NCI-H226 (cell line): ENCODE measurements around the gene ATP8B4.

Experiments
- DNase-seq: peaks from one replicate; pipeline ENCODE4 v3.0.0-alpha.2; 2015

The ATP8B4 gene

DNA sequence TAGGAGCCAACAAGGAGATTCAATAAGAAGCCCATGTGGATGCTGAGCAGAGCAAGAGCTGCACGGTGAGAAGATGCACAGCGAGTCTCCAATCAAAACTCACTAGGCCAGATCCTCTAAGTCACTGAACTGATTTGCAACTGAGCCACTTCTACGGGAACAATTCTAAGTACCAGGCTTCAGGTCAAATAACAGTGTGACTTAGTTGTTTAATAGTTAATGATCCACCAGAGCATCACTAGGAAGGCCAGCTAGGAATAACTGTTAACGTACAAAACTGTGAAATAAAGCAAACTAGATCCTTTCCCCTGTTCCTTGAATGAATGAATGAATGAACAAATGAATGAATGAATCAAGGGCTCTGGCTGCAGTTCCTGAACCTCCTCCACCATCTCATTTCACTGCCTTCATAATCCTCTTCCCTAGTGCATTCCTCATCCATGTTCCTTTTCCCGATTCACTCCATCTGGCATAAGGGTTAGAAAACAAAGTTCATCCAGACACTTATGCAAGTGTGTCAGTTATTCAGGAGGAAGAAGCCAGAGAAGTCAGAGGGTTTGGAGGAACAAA, 59.7 kb downstream of the ATP8B4 start:
- DNase-seq, result no peak

DNA sequence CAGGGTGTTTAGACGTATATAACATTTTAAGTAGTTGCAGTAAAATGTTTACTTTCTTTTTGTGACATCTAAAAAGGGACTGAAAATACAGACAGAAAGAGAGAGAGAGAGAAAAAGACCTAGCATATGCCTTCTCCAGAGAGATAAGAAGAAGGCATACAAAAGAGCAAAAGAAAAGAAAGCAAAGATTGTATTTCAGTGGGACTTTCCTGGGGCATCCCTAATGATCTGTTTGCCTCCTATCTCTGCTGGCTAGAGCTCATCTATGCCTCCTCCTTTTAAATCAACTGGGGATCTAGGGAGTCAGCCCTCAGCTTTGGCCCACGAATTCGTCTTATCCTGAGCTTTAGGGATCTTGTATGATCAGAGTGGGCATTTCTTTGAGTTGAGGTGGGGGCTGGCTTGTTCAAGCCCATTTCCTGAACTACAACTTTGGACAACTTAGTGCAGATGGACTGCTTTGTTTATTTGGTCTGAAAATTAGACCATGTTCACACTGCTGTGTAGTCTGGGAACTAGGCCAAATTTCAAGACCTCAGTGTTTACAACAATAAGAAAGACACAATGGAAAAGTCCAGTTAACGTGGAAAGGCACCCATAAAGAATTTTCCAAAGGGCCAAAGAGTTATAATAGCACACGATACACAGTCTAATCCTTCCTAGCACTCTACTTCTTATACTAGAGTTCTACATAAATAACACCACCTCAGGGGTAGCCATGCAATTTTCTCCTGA, 61.0 kb downstream of the ATP8B4 start:
- DNase-seq, result peak; percentile 5

DNA sequence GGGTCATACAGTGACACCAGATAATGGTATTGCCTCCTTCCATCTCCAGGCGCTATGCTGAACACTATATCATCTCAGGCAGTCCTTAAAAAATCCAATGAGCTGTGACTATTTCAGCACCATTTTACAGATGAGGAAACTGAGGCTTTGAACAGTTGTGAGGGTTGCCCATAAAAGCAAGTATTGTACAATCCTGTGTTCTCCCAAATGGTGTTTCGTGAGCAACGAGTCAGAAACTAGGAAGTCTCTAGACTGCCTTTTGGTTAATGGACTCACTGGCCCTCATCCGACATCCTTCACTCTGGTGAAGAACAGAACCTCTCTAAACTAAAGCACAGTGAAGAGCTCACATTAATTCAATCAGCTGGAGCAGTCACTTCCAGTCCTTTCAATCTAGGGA, 61.8 kb downstream of the ATP8B4 start:
- DNase-seq, result no peak

DNA sequence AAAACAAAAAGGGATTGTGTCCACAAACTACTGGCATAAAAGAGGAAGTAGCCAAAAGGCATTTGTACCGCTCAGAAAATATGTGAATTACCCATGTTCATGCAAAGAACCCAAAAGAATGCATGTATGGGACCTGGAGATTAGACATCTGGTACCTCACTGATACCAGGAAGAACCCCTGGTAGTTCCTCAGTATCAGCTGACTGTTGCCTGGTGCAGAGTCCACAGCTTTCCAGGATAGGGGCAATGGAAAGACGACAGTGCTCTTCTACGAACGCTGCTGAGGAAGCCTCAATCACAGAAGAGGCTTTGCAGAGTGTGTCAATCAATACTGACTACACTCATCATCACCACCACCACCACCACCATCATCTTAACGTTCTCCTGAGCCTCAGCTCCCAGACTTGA, 63.3 kb downstream of the ATP8B4 start:
- DNase-seq, result peak; percentile 5

GRCh38 chr15:50055332-50055731, 63.7 kb downstream of the ATP8B4 start:
- DNase-seq, result peak; percentile 36

GRCh38 chr15:50053055-50053856, 65.8 kb downstream of the ATP8B4 start:
- DNase-seq, result no peak

DNA sequence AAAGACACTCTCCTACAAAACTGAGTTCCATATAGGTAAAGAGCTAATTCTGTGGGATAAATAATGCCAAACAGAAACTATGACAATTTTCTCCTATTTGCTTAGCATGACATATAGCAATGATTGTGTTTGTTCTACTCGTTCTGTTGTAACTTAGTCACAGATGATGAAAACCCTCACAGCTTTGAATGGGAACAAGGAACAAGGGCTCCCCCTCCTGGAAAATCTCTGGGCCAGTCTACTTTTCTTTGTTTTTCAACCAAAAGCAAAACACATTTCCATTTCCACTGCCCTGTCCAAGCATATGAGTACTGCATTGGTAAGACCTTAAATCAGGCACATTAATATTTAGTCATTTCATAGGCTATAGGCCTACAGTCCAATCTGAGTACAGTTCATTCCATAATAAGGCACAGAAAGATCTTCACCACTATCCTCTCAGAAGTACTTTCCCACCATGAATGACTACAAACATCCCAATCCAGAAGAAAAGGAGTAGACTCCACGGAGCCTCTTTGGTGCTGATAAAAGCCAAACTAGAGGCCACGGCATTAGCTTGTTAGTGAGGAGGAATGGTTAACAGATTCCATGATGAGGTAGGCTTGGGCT, 67.1 kb downstream of the ATP8B4 start:
- peak; percentile 49 for DNase-seq

- DNase-seq, result no peak
Measured at GRCh38 chr15:50050986-50051743, 67.9 kb downstream of the ATP8B4 start.

- peak; percentile 69 for DNase-seq
Measured at GRCh38 chr15:50049871-50050270, 69.2 kb downstream of the ATP8B4 start.

GRCh38 chr15:50046867-50047266, 72.2 kb downstream of the ATP8B4 start:
- no peak for DNase-seq

DNA sequence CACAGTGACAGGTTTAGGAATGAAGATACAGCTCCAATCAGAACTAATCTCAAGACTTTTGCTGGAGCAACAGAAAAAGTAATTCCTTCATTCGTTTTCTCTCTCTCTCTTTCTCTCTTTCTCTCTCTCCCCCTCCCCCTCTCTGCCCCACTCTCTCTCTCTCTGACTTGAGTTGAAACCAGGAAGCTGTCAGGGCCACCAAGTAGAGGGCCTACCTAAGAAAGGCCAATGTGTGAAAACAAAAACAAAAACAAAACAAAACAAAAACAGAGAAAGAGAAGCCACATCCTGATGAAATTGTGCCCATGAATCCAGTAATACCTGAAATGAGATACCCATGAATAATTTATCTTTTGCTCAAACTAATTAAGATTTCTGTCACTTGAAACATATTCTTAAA, 72.9 kb downstream of the ATP8B4 start:
- no peak for DNase-seq

DNA sequence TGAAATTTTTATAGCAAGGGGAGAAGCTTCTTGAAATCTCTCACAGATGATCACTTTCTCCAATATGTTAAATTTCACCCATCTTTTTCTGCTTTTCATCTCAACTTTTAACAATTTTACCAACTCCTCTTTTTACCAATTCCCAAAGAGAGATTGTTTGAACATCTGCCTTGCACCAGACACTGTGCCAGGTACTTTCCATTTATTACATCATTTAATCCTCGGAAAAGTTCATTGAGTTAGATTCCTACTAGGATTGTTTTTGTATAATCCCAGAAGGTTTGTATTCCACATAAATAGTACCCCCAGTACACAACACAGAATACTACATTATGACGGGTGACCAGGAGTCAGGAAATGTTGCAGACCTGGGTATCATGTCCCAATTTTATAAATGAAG, 74.1 kb downstream of the ATP8B4 start:
- no peak for DNase-seq

DNA sequence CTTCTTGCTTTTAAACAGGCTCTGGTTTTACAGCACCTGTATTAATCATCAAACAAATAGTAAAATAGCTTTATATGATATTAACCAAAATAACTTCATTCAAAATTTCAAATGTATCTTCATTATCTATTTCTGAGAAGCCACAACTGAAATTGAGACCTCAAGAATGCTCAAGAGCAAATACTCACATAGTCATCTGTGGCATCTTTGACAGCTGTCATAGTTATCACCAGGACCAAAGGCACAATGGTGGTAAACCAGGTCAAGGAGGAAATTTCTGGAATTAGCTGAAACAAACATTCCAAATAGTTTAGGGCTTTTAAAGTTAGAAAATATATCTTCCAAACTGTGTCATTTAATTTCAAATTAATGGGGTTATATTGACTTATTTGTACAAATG, 74.6 kb downstream of the ATP8B4 start:
- DNase-seq, result no peak

DNA sequence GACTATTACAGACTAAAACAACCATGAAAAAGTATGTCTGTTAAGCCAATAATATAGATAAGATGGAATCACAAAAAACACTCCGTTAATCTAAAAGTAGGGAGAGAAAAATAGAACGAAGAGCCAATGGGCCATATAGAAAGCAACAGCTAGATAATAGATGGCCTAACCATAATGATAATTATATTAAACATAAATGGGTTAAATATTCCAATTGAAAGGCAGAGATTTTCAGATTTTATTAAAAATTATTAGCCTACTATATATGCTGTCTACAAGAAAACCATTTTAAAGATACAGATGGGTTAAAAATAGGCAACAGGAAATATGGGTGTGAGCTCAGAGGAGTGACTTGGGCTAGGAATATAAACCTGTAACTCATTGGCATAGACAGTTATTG, 76.3 kb downstream of the ATP8B4 start:
- DNase-seq, result no peak

- DNase-seq, result no peak
Measured at GRCh38 chr15:50030456-50030855, 88.6 kb downstream of the ATP8B4 start.

DNA sequence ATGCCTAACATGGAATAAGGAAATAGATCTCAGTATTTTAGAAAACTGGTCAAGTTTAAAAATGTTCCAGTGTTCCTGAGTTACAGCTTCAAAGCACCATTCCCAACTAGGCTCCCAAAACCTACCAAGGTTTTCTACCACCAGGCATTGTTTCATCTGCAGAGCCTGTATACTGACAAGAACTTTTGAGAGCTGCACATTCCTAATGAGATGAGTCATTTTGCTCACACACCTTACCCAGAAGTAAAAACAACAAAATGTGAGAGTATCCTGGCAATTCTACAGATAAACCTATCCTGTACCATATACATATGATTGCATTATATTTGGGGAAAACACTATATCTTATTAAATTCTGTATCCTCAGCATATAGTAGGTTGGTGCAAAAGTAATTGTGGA, 90.7 kb downstream of the ATP8B4 start:
- DNase-seq, result peak; percentile 35

- DNase-seq, result no peak
Measured at GRCh38 chr15:50024281-50024680, 94.8 kb downstream of the ATP8B4 start.

DNA sequence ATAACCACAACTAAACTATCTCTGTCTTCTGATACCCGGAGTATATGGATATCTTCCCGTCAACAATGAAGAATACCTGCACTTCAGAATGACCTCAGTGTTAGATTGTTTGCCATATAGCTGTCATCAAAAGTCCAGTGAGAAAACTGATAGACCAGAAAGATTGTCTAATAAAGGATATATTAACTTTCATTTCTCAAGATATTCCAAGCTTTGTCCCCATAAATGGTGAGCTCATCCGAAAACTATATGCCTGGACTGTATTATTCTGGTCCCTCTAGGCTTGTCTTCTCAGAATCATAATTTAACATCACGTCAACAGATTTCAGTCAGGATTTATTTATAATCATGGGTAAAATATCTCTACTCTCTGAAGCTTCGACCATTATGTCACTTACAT, 100.5 kb downstream of the ATP8B4 start:
- no peak for DNase-seq

DNA sequence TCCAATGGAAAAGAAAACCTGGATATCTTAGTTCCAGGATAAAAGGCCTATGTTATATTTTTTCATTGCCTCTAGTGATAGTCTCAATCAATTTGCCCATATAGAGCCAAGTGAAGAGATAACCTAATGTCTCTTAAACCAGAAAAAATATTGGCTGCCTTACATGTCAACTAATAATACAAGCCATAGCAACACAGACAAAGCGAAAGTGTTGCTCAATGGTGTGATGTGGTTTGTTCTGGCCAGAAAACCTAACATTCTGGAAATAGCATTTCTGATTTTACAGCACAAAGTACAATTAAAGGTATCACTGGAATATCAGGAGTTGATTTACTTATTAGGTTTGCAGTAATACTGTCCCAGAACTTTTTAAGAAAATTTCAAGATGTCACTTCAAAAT, 101.5 kb downstream of the ATP8B4 start:
- DNase-seq, result no peak

- no peak for DNase-seq
Measured at GRCh38 chr15:50016951-50017350, 102.1 kb downstream of the ATP8B4 start.

DNA sequence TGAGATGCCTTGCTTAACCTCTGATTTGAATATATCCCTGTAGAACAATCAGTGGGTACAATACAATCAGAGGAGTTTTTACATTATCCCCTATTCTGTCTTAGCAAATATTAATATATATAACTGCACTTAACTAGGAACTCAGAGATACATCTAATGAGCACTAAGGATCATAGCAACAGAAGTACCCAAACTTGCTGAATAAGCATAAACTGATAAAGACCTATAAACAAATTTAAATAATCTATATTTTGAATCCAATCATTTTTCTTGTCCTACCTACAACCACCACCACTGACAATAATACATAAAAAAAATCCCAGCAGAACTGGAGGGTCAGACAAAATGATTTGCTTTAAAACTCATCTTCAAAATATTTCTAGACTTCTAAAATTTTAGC, 106.2 kb downstream of the ATP8B4 start:
- DNase-seq, result no peak

DNA sequence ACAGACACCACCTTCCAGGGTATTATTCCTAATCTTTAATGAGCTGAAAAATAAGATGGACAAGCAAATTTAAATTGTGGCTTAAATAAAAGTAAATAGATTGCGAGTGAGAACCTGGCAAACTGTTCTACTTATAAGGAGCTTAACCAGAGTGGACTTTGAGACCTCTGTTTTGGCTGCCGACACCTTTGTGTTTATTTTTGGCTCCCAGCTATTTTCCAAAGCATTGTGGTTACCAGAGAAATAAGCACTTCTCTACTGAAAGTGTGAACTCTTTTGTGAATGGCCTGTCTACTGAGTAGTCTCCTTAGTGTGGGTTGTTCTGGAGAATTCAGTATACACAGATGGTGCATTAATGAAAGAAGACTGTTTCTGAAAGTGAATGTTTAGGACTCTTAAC, 109.4 kb downstream of the ATP8B4 start:
- no peak for DNase-seq

DNA sequence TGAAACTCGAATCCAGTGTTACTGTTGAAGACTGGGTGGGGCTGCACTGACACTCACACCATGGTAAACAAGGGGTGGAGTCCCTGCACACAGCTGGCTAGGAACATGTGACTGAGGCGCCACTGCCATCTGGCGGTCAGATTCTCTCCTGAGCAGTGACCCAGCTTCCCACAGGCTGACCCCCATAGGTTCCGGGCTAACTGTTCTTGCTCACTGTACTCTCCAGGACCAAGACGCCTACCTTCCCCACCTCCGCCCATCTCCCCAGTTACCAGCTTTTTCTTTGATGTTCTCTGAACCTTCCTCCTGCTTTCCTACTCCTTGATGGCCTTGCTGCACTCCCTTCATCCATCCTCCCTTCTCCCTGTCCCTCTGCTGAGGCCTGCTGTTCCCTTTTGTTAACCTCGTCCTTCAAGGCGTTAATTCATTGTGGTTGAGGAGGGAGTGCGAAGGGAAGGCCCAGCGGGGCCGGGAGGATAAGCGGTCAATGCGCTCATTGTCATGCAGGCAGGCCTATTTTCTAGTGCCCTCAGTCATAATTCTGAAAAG, 115.2 kb downstream of the ATP8B4 start:
- DNase-seq, result peak; percentile 67
